IMR-90 (cell line): Measurements from ENCODE around the gene UBASH3A. TPM values are rescaled to one million over a fixed set of nuclear protein-coding genes. Genes with fewer than 3 reads are reported as not detected.

Experiments
- ATAC-seq: fragments of 200-7000 bp; cut with Tn5 transposase; 2 replicates; pipeline ENCODE4 v1.9.1; 2020; ENCODE audit warnings: low read depth, mild to moderate bottlenecking, moderate library complexity
- BruUV-seq: library from RNA; stranded (reverse); fragments of 400-500 nt; replicated peaks from 2 replicates; lab custom pipeline; 2021; lab: Mats Ljungman, UMichigan
- CTCF ChIA-PET: fragments of 300-600 bp; formaldehyde crosslinking; extraction: SDS; loops from one replicate; lab custom pipeline; 2021; ENCODE audit warnings: antibody characterized with exemption; lab: Yijun Ruan, JAX
- POLR2A ChIA-PET: fragments of 300-600 bp; sonication (Branson Sonifier 250); formaldehyde crosslinking; loops from one replicate; lab custom pipeline; 2022; ENCODE audit warnings: antibody characterized with exemption; ENCODE audit not compliant: unreplicated experiment; lab: Charles Lee
- DNase-seq: peaks from one replicate; pipeline ENCODE4 v3.0.0; 2013
- H2AFZ ChIP-seq: replicated peaks from 2 replicates; pipeline ENCODE3; 2013; ENCODE audit warnings: low read length, mild to moderate bottlenecking; ENCODE audit not compliant: poor library complexity
- H2AK5ac ChIP-seq: 2 replicates; pipeline ENCODE4 v1.6.1; 2013; ENCODE audit warnings: low read depth, low read length, inconsistent platforms
- H2AK9ac ChIP-seq: replicated peaks from 2 replicates; pipeline ENCODE3; 2013; ENCODE audit warnings: mild to moderate bottlenecking, low read depth, low read length, moderate library complexity; ENCODE audit not compliant: poor library complexity
- H2BK120ac ChIP-seq: 2 replicates; pipeline ENCODE4 v1.6.1; 2013; ENCODE audit warnings: low read depth, low read length, inconsistent platforms
- H2BK15ac ChIP-seq: 3 replicates; pipeline ENCODE4 v1.6.1; 2013; ENCODE audit warnings: low read depth, low read length, inconsistent platforms
- H2BK20ac ChIP-seq: 2 replicates; pipeline ENCODE4 v1.6.1; 2013; ENCODE audit warnings: low read depth, mild to moderate bottlenecking, inconsistent platforms, low read length, moderate library complexity
- H2BK5ac ChIP-seq: 2 replicates; pipeline ENCODE4 v1.6.1; 2013; ENCODE audit warnings: mild to moderate bottlenecking, low read depth, low read length, inconsistent platforms; ENCODE audit not compliant: poor library complexity, severe bottlenecking
- H3K14ac ChIP-seq: replicated peaks from 2 replicates; pipeline ENCODE4 v1.6.1; 2013; ENCODE audit warnings: low read depth, low read length, inconsistent platforms
- H3K18ac ChIP-seq: 2 replicates; pipeline ENCODE4 v1.6.1; 2013; ENCODE audit warnings: low read depth, low read length, control low read depth
- H3K23ac ChIP-seq: 2 replicates; pipeline ENCODE4 v1.6.1; 2013; ENCODE audit warnings: low read depth, low read length, inconsistent platforms
- H3K27ac ChIP-seq: 2 replicates; pipeline ENCODE4 v1.5.1; 2013; ENCODE audit warnings: mild to moderate bottlenecking, control low read depth, low read length; ENCODE audit not compliant: insufficient read depth
- H3K27me3 ChIP-seq: 2 replicates; pipeline ENCODE4 v1.6.1; 2013; ENCODE audit warnings: low read length; ENCODE audit not compliant: control insufficient read depth, insufficient read depth
- H3K36me3 ChIP-seq: 2 replicates; pipeline ENCODE4 v1.6.1; 2013; ENCODE audit warnings: low read length, mixed read lengths; ENCODE audit not compliant: control insufficient read depth, insufficient read depth
- H3K4ac ChIP-seq: 2 replicates; pipeline ENCODE4 v1.6.1; 2013; ENCODE audit warnings: low read depth, low read length, inconsistent platforms
- H3K4me1 ChIP-seq: 2 replicates; pipeline ENCODE4 v1.6.1; 2013; ENCODE audit warnings: low read length, mixed read lengths; ENCODE audit not compliant: control insufficient read depth, insufficient read depth
- H3K4me2 ChIP-seq: 2 replicates; pipeline ENCODE4 v1.6.1; 2013; ENCODE audit warnings: low read depth, mild to moderate bottlenecking, control low read depth, low read length, moderate library complexity
- H3K4me3 ChIP-seq: 2 replicates; pipeline ENCODE4 v1.5.1; 2013; ENCODE audit warnings: low read depth, mild to moderate bottlenecking, control low read depth, low read length, moderate library complexity; ENCODE audit not compliant: insufficient read depth
- H3K56ac ChIP-seq: 2 replicates; pipeline ENCODE4 v1.6.1; 2013; ENCODE audit warnings: low read length, inconsistent platforms; ENCODE audit not compliant: insufficient read depth; ENCODE audit errors: extremely low read depth
- H3K79me1 ChIP-seq, 2 experiments: 2 replicates each; pipeline ENCODE4 v1.6.1; 2013; ENCODE audit warnings: low read length in 2 of 2, inconsistent platforms in 1 of 2, low read depth in 1 of 2
- H3K9ac ChIP-seq: 2 replicates; pipeline ENCODE4 v1.6.1; 2013; ENCODE audit warnings: low read depth, low read length, control low read depth
- H3K9me1 ChIP-seq: 2 replicates; pipeline ENCODE4 v1.6.1; 2013; ENCODE audit warnings: low read length, inconsistent platforms; ENCODE audit not compliant: insufficient read depth
- H3K9me3 ChIP-seq: 2 replicates; pipeline ENCODE4 v1.6.1; 2013; ENCODE audit warnings: low read length; ENCODE audit not compliant: control insufficient read depth, insufficient read depth
- H4K20me1 ChIP-seq: 2 replicates; pipeline ENCODE4 v1.6.1; 2013; ENCODE audit warnings: low read length, inconsistent platforms; ENCODE audit not compliant: insufficient read depth
- H4K5ac ChIP-seq: 2 replicates; pipeline ENCODE4 v1.6.1; 2013; ENCODE audit warnings: mild to moderate bottlenecking, low read depth, low read length, control low read depth
- H4K8ac ChIP-seq, 2 experiments: 2 replicates each; pipeline ENCODE4 v1.6.1; 2013; ENCODE audit warnings: low read depth in 2 of 2, low read length in 2 of 2, control low read depth in 1 of 2, inconsistent platforms in 1 of 2
- H4K91ac ChIP-seq: 2 replicates; pipeline ENCODE4 v1.6.1; 2013; ENCODE audit warnings: low read depth, low read length, inconsistent platforms; ENCODE audit not compliant: insufficient read depth
- BHLHE40 ChIP-seq: fragments of 150-350 bp; IDR thresholded peaks from 2 replicates; pipeline ENCODE4 v1.6.1; 2016; ENCODE audit warnings: mild to moderate bottlenecking, low read depth, low read length
- CEBPB ChIP-seq: IDR thresholded peaks from 2 replicates; pipeline ENCODE4 v1.6.1; 2012; ENCODE audit warnings: low read depth, low read length, improper control_type of control experiment
- CHD1 ChIP-seq: IDR thresholded peaks from 2 replicates; pipeline ENCODE4 v1.6.1; 2012; ENCODE audit warnings: low read depth, low read length, improper control_type of control experiment
- CTCF ChIP-seq: conservative IDR thresholded peaks from 2 replicates; pipeline ENCODE4 v1.5.1; 2012; ENCODE audit warnings: mild to moderate bottlenecking, low read depth, low read length, improper control_type of control experiment
- ELK1 ChIP-seq: fragments of 150-350 bp; IDR thresholded peaks from 2 replicates; pipeline ENCODE4 v1.6.1; 2016; ENCODE audit warnings: low read depth, mild to moderate bottlenecking, low read length, moderate library complexity, borderline replicate concordance
- FOS ChIP-seq: fragments of 150-350 bp; IDR thresholded peaks from 2 replicates; pipeline ENCODE4 v1.6.1; 2016; ENCODE audit warnings: low read depth, low read length
- MAFK ChIP-seq: IDR thresholded peaks from 2 replicates; pipeline ENCODE4 v1.6.1; 2012; ENCODE audit warnings: low read depth, low read length, improper control_type of control experiment
- MAZ ChIP-seq: IDR thresholded peaks from 2 replicates; pipeline ENCODE4 v1.6.1; 2012; ENCODE audit warnings: low read depth, mild to moderate bottlenecking, low read length, improper control_type of control experiment, moderate library complexity, borderline replicate concordance
- MXI1 ChIP-seq: IDR thresholded peaks from 2 replicates; pipeline ENCODE4 v1.6.1; 2012; ENCODE audit warnings: low read depth, mild to moderate bottlenecking, low read length, moderate library complexity, borderline replicate concordance
- NFE2L2 ChIP-seq: fragments of 150-350 bp; IDR thresholded peaks from 2 replicates; pipeline ENCODE4 v1.6.1; 2016; ENCODE audit warnings: low read depth, mild to moderate bottlenecking, low read length
- POLR2A ChIP-seq: IDR thresholded peaks from 2 replicates; pipeline ENCODE4 v1.6.1; 2012; ENCODE audit warnings: mild to moderate bottlenecking, low read depth, low read length
- RAD21 ChIP-seq: IDR thresholded peaks from 2 replicates; pipeline ENCODE4 v1.6.1; 2012; ENCODE audit warnings: low read length, improper control_type of control experiment
- RCOR1 ChIP-seq: IDR thresholded peaks from 2 replicates; pipeline ENCODE4 v1.6.1; 2012; ENCODE audit warnings: mild to moderate bottlenecking, low read length, improper control_type of control experiment; ENCODE audit not compliant: insufficient replicate concordance
- RFX5 ChIP-seq: IDR thresholded peaks from 2 replicates; pipeline ENCODE4 v1.8.0; 2012; ENCODE audit warnings: low read depth, mild to moderate bottlenecking, low read length, moderate library complexity
- SMC3 ChIP-seq: fragments of 150-350 bp; IDR thresholded peaks from 2 replicates; pipeline ENCODE4 v1.6.1; 2016; ENCODE audit warnings: low read depth, mild to moderate bottlenecking, antibody characterized with exemption, low read length, moderate library complexity
- WGBS, 2 experiments: methylation state at CpG; one replicate each; pipeline versions ENCODE4 v1.1.5 to v1.1.7; 2013; ENCODE audit warnings: missing lambda C conversion rate in 2 of 2; ENCODE audit not compliant: insufficient read length in 1 of 2; ENCODE audit errors: extremely low coverage in 2 of 2; 5-methylcytosine and 5-hydroxymethylcytosine counted together
- dilution Hi-C: fragments of 300-500 bp; cut with HindIII; formaldehyde crosslinking; loops from one replicate; pipeline ENCODE4 v1.14.3; 2018; ENCODE audit warnings: low sequenced_read_pairs; ENCODE audit not compliant: unreplicated experiment
- in situ Hi-C: fragments of 300-500 bp; cut with MboI; formaldehyde crosslinking; loops from 3 replicates; pipeline ENCODE4 v1.14.3; 2019; ENCODE audit warnings: low sequenced_read_pairs, inconsistent platforms, mixed read lengths
- intact Hi-C: fragments of 100-400 bp; cut with micrococcal nuclease; formaldehyde crosslinking; loops from 2 replicates; pipeline ENCODE4 v1.10.0; 2022
- polyA plus RNA-seq, 3 experiments: library from polyadenylated mRNA; depleted of rRNA; stranded (reverse); fragments of >200 nt; gene quantifications; 2 replicates each; pipeline ENCODE4 v1.2.3, GENCODE V29; 2012; ENCODE audit warnings: low replicate concordance in 1 of 3
- total RNA-seq: library from RNA; depleted of rRNA; stranded (reverse); fragments of >200 nt; gene quantifications from 2 replicates; pipeline ENCODE4 v1.2.3, GENCODE V29; 2012
- TF ChIP-seq, protein P1 (sequence below): fragments of 150-350 bp; IDR thresholded peaks from 2 replicates; pipeline ENCODE4 v1.6.1; 2017; ENCODE audit warnings: mild to moderate bottlenecking, antibody characterized with exemption, low read length, low read depth

UBASH3A gene
- total and polyA plus RNA-seq, 2 of the 4 experiments (the other 2 are of a cell fraction): not detected

DNA sequence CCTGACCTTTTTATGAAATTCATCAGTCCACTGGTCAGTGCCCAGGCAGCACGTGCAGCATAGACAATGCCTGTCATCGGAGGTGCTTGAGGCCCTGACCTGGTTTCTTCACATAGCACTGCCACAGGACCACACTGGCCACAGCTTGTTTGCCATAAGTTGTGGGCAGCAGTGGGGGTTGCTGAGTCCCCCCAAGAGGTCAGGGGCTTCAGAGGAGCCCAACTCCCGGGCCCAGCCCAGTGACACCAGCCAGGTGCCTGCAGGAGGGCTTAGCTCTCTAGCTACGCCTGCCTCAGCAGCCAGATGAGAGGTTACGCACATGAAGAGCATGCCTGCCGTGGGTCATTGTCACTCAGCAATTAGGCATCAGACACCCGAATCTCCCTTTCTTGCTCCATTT lies 41.6 kb downstream of the UBASH3A start:
- CTCF ChIA-PET: no interaction called here
- Histone ChIP-seq H3K4me2 (no peak overlapping the region), H3K27ac (no peak overlapping the region), H3K9me3 (no peaks in the 10 kb centered on the region), H4K91ac (no peak overlapping the region), H4K20me1 (no peaks in the 10 kb centered on the region), H2BK5ac (no peak overlapping the region), H3K4me1 (no peaks in the 10 kb centered on the region), H3K14ac (no peak overlapping the region), H3K4ac (no peak overlapping the region), H3K4me3 (no peak overlapping the region), H3K36me3 (no peaks in the 10 kb centered on the region), H3K9ac (no peak overlapping the region), H2AK9ac (no peak overlapping the region), H2AK5ac (no peak overlapping the region), H4K8ac (no peak overlapping the region), H3K18ac (no peak overlapping the region), H3K27me3 (no peaks in the 10 kb centered on the region), H2BK15ac (no peak overlapping the region), H3K9me1 (no peaks in the 10 kb centered on the region), H2AFZ (no peak overlapping the region), H3K23ac (no peak overlapping the region), H3K79me1 (no peaks in the 10 kb centered on the region), H2BK20ac (no peak overlapping the region), H3K56ac (no peak overlapping the region), H2BK120ac (no peak overlapping the region), H4K5ac (no peak overlapping the region)
- POLR2A ChIA-PET: no interaction called here
- in situ Hi-C loops (no loop called here), intact Hi-C loops (no loop called here), dilution Hi-C loops (no loop called here)
- DNase-seq: no peak
- no peak for TF ChIP-seq FOS
- no peak for TF ChIP-seq ELK1
- no peak for TF ChIP-seq MAZ
- no peak for TF ChIP-seq MAFK
- TF ChIP-seq RCOR1: no peak
- TF ChIP-seq CEBPB: no peak
- TF ChIP-seq SMC3: no peak
- no peak for TF ChIP-seq POLR2A
- no peak for TF ChIP-seq CHD1
- TF ChIP-seq RFX5: no peak
- TF ChIP-seq BHLHE40: no peak
- TF ChIP-seq RAD21: no peak
- no peak for TF ChIP-seq MXI1
- no peak for TF ChIP-seq CTCF
- TF ChIP-seq NFE2L2: no peak
- TF ChIP-seq, protein P1, sequence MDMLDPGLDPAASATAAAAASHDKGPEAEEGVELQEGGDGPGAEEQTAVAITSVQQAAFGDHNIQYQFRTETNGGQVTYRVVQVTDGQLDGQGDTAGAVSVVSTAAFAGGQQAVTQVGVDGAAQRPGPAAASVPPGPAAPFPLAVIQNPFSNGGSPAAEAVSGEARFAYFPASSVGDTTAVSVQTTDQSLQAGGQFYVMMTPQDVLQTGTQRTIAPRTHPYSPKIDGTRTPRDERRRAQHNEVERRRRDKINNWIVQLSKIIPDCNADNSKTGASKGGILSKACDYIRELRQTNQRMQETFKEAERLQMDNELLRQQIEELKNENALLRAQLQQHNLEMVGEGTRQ: no peak
- WGBS, 2 experiments: no CpG with 5 or more reads among the region's 7 CpGs
- no TSS peak for BruUV-seq
- no peak for ATAC-seq
